HL-60/S4 treated with phorbol 12-myristate 13-acetate at 8.2 ng/mL for 4 days and 3 days (cell line): ENCODE data around the gene KLF15.

ENCODE experiments used
- in situ Hi-C: fragments of 300-500 bp; cut with MboI; formaldehyde crosslinking; loops from 2 replicates; pipeline ENCODE4 v1.15.0; 2022; ENCODE audit warnings: low sequenced_read_pairs

Gene KLF15

DNA sequence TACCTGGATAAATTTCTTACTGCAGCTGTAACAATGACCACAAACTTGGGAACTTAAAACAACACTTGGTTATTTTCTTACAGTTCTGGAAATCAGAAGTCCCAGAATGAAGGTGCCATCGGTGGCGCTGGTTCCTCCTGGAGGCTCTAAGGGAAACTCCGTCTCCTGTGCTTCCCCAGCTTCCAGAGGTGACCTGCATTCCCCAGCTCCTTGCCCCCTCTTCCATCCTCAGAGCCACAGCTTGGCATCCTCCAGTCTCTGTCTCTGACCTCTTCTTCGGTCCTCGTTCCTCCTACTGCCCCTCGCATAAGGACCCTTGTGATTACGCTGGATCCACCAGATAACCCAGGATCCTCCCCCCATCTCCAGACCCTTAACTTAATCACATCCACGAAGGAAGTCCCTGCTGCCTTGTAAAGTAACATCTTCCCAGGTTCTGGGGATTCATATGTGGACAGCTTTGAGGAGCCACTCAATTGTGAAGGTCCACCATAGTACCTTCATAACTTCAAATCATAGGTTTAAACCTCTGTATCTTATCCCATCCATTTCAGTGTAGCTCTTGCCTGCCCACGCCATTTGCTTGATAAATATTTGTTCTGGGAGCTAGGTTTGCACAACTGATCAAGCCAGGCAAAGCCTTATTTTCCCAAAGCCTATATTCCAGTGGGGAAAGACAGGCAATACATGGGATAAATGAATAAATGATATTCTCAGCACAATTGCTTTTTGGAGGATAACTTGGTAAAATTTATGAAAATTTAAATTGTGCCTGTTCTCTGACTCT lies 34.8 kb downstream of the KLF15 start:
- in situ Hi-C loops, result no loop called here

DNA sequence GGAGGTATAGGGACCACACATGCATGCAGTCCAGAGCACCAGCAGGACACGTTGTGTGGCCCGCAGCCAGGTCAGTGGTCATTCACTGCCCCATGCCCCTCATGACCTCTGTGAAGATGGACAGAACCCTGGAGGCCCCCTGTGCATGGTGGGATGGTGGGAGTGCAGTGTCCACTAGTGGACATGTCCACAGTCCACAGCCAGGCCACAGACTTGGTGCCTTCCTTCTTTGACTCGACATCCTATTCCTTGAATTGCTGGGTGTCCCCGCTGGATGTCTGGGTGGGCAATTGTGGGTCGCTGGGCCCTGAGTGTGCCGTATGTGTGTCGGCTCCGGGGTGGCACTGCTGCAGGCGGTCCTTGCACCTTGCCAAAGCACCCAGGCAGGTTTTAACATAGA lies 35.7 kb downstream of the KLF15 start:
- in situ Hi-C loops, result no loop called here

DNA sequence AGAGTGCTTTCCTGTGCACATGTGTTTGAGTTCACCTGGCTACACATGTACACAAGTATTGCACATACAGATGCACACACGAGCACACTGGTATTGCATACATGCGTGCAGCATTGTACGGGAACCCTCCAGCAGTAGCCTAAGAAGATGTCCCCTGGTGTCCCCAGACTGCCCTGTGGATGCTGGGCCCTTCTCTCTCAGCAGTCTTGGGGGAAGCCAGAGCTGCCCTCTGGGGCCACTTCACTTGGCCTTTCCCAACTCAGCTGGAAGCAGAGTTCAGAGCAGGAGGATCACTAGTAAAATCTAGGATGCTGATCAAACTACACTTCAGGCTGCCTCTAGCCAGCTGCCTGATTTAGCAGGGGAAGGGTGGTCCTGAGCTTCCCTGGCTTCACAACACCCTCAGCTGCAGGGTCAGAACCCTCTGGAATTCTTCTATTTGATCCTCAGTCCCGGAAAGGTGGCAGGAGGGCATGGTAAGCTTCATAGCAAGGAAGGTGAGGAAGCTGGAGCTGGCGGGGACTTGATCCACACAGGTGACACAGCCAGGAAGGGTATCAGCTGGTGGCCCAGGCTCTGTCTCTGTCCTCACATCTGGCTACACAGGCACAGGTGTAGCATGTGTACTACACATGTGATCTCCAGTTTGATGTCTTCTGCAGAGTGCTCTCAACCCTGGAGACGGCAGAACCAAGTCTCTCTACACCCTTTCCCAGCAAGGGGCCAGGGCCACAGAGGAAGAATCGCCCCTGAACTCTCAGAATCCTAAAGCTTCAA lies 36.5 kb downstream of the KLF15 start:
- in situ Hi-C loops, result no loop called here

DNA sequence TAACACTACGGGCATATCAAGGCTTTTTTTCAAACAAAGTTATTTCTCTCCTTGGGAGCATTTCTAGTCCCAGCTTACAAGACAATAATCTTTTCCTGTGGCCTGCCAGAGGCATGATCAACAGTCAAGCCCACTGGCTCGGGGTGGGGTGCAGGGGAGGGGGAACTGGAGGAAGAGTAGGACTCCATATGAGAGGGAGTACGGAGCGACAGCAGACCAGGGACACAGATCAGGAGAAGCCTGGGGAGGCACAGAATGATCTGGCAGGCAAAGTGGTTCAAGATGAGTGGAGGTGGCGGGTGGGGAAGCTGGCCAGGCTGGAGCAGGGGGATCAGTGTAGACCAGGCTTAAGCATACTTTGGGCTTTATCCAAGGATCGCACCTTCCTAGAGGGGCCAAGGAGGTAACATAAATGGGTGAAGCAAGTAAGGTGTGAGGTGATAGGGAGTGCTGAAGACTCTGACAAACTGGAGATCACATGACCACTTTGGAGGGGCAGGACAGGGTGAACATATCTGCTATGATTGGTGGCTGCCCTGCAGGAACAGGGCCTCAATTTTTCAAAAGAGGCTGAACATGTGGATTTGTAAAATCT lies 37.4 kb downstream of the KLF15 start:
- in situ Hi-C loops, result no loop called here

DNA sequence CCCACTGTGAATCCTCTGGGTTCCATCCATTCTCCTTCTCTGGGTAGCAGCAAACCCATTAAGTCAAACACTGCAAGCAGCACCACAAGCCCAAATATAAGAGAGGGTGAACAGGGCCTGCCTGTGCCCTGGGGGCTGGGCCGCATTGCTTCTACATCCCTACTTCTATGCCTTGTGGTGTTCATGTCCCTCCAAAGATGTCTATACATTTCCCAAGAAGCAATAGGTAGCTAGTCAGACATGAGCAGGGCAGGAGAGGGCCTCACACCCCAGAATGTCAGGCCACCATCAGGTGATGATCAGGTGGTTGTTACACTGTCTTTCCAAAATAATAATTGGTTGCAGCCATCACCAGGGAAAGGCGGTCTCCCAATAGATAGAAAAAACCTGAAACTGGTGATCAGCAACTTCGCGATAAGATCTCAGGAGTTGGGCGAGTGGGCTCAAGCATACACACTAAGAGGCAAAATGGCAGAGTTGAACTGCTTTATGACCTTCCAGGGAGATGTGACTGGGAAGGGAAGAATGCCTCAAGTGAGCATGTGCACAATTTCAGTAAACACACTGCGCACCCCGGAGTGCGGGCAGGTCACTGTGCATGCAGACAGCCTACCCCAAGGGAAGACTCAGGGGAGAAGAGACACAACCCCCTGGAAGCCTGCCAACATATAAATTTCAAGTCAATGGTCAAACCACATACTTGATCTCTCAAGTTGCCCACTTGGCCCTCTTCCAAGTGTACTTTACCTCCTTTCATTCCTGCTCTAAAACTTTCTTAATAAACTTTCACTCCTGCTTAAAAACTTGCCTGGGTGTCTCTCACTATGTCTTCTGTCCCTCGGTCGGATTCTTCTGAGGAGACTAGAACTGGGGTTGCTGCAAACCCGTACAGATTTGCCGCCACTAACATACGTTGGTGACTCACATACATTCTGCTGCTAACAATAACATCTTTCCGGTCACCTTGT lies 39.9 kb downstream of the KLF15 start:
- in situ Hi-C loops, result no loop called here

DNA sequence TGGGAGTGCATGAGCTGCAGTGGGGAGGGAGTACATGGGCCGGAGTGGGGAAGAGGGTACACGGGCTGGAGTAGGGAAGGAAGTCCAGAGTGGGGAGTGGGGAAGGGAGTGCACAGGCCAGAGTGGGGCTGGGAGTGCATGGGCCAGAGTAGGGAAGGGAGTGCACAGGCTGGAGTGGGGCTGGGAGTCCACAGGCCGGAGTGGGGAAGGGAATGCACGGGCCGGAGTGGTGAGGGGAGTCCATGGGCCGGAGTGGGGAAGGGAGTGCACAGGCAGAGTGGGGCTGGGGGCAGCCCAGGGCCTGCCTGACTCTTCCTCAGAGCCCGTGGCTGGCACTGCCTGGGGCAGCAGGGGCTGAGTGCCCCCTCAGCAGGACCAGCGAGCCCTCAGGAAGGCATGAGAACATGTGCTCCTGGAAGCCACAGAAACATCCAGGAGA lies 40.7 kb downstream of the KLF15 start:
- in situ Hi-C loops, result no loop called here

DNA sequence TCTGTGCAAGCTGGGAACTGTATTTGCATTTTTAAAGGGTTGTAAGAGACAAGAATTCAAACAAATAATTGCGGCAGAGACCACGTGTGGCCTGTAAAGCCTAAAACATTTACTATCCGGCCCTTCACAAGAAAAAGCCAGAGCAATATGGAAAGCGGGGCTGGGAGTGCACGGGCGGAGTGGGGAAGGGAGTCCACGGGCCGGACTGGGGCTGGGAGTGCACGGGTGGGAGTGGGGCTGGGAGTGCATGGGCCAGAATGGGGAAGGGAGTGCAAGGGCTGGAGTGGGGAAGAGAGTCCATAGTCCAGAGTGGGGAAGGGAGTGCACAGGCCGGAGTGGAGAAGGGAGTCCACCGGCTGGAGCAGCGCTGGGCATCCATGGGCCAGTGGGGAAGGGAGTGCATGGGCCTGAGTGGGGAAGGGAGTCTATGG lies 41.2 kb downstream of the KLF15 start:
- in situ Hi-C loops, result no loop called here

DNA sequence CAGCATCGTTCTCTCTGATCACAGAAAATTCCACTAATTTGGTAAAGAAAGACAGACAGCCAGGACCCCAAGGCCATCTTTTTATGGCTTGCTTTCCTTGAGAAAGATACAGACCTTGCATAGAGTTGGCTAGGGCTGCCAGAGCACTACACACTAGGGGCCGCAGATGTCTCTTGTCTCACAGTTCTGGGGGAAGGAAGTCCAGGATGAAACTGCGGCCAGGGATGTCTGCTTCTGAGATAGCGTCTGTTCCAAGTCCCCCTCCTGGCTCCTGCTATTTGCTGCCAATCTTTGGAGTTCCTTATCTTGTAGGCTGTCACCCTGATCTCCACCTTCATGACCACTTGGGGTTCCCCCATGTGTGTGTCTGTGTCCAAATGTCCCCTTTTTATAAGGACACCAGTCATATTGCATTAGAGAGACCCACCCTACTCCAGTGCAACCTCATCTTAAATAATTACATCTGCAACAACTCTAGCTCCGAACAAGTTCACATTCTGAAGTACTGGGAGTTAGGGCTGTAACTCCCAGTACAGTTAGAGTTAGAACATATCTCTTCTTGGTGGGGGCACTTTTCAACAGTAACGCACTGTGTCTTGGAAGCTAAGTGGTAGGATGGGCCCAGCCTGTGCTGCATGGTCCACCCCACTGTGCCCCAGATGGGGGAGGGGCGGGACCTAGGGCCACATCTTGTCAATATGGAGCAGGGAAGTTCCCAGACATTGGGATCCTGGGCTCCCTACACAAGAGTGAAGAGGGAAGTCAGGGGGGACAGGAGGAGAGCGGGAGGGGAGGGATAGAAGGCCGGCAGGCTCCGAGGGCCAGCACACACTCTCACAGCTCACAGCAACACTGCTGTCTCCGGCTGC lies 42.2 kb downstream of the KLF15 start:
- in situ Hi-C loops, result no loop called here

DNA sequence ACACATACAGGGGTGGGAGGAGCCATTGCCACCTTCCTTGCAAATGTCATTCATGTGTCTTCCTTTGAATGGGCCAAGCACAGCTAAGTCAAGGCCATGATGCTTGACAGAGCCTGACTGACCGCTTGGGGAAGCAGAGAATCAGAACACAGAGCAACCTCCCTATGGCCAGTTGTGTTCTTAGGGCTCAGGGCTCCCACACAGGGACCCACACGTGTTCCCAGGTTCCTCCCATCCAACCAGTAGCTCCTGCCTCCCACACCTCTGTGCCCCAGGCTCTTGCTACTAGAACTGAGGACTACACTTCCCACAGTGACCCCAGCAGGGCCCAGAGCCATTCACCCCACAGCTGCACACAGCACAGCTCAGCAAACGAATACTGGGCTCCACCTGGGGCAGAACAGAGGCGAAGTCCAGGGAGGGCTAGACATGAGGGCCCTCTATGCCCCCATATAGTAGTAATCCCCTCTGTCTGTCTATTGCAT lies 42.9 kb downstream of the KLF15 start:
- in situ Hi-C loops, result no loop called here

DNA sequence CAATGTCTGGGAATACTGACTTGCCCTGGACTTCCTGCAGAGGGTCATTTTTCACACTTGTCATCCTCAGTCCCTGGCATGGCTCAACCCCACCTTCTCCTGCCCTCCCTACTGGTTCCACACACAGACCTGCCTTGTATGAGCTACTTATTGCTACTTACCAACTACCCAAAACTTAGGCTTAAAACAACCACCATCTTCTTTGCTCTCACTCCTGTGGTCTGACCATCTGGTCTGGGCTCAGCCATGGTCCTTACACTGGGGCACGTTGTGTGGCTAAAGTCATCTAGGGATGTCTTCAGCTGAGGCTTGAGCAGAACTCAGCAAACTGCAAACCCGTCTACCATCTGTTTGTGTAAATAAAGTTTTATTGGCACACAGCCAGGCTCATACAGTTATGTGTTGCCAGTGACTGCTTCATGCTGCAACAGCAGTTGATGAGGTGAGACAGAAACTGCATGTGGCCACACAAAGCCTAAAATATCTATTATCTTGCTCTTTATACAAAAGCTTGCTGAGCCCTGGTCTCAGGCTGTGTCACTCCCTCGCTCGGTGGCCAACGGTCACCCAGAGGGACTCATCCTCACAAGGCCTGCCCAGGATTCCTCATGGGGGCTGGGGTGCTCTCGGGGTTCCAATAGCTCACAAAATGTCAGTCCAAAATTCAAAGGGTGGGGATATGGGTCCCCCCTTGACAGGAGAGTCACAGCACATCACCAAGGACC lies 43.5 kb downstream of the KLF15 start:
- in situ Hi-C loops, result no loop called here

DNA sequence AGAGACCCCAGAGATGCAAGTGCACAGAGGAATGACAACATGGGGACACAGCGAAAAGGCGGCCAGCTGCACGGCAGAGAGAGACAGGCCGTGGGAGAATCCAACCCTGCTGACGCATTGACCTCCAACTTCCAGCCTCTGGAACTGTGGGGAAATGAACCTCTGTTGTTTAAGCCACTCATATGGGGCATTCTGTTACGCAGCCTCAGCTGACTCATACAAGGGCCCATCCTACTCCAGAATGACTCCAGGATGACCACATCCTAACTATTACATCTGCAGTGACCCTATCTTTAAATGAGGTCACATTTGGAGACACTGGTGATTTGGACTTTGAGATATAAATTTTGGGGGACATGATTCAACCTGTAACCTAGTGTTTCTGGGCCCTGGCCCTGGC lies 44.0 kb downstream of the KLF15 start:
- in situ Hi-C loops, result no loop called here

DNA sequence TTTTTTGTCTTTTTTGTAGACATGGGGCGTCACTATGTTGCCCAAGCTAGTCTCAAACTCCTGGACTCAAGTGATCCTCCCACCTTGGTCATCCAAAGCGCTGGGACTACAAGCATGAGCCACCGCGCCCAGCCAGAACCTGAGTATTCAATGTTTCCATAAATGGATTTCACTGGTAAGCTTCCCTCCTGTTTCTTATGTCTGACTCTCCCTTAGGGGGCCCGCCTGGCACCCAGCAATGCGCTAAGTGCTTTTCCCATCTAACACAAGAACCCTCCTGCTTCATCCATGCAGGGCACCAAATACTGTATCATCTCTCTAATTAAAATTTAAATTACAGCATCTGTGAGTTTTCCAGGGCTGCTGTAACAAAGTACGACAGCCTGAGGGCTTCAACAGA lies 44.9 kb downstream of the KLF15 start:
- in situ Hi-C loops, result no loop called here

DNA sequence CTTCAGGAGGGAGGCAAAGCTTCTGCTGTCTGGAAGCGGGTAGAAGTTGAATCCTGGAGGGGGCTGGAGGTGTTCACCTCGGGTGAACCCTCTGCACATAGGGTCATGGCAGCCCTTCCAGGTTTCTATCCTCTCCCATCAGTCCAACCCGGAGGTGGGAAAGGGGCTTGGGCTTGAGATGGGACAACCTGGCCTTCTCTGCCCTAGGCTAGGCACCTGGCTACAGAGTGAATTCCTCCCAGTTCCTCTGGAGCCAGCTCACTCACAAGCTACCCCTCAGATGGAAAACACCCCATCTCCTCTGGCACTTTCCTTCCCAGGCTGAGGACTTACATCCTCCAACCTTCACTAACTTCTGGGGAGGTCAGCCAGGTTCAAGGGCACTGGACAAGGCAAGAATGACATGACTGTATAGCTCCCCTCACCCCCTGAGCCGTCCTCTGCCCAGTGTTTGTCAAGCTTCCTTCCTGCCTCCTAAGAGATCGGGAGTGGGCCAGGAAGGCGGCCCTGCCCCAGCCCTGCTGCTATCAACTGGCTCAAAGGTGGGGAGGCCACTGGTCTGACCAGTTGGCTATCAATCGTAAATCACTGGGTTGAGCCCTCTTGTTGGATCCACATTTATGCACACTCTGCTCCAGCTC lies 45.8 kb downstream of the KLF15 start:
- in situ Hi-C loops, result no loop called here

DNA sequence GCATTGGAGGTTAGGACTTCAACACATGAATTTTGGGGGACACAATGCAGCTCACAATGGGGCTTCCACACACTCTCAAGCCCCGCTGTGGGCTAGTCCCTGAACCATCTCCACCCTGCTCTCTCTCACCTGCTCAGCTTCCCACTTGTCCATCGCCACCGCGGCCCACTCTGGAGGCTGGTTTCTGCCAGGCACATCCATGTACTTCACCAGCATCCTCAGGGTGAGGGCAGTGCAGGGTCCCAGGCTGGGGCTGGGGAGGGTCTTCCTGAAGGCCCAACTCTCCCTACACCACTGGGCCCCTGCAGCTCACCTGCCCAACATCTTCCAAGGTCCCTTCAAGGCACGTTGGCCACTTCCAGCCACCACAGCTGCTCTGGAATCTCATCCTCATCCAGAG lies 46.4 kb downstream of the KLF15 start:
- in situ Hi-C loops, result no loop called here

DNA sequence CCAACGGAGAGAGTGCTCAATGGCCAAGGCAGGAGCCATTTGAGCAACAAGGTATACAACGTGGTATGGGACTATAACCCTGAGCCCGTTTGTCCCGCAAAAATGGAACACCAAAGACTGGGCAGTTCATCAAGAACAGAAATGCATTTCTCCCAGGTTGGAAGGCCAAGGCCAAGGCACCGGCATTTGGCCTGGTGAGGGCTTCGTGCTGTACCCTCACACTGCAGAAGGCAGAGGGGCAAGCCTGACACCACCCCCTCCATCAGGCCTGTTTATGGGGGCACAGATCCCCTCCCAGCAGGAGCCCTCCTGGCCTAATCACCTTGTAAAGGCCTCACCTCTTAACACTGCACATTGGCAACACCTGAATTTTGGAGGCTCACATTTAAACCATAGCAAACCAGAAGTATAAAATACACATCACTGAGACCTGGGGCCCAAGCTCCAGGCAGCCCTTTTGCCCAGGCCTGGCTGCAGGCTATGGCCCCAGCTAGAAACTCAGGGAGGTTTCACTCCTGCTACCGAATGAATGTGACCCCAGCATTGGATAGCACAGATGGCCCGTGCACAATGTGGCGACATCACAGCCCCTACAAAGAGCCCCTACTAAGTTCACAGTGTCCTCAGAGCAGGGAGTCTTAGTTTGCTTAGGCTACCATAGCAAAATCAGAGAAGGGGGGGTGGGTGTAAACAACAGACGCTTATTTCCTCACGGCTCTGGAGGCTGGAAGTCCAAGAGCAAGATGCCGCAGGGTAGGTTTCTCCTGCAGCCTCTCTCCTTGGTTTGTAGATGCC lies 47.1 kb downstream of the KLF15 start:
- in situ Hi-C loops, result no loop called here

DNA sequence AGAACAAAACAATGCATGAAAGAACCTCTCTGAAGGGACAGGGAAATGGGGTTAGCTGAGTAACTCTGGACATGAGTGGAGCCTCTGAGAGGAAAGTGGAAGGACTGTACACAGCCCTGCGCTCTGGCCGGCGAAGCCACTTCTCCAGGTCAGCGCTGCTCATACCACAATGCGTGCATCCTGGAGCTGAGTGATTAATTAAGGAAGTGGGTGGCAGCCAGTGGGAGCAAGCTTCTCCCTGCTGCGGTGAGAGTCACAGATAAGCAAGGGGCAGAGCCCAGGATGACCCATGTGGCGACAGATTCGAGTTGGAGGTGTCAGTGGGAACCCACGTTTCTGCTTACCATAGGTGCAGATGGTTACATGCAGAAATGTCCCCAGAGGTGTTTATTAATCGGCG lies 48.0 kb downstream of the KLF15 start:
- in situ Hi-C loops, result no loop called here

DNA sequence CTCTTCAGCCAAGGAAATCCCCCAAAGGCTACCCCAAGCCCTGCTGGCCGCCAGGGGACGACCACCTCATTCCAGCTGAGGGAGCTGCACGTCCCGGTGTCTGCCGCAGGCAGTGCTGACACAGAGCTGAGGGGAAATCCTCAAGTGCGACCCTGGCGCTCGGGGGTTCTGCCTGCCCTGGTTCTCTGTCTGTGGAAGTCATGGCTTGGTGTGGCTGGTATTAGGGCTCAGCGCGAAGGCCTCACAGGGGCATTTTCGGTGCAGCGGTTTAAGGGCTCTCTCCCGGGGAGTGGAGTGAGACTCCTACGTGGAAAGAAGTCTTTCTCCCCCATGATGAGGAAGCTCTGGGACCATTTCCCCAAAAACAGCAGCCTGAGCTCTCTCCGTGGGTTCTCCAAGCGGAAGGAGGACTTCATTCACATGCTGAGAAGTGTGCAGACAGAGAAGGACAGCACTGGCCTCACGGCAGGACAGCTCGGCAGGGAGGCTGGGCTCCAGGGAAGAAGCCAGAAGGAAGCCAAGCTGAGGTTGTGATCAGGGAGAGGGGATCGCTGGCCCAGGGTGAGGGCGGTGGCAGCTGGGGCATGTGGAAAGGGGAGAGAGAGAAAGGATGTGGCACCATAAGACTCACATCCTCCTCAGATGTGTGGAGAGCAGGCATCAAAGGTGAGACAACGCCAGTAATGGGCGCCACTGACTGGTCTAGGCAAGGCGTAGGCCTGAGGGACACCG lies 48.6 kb downstream of the KLF15 start:
- in situ Hi-C loops, result no loop called here
